IPS-NIHi11 (cell line): ENCODE data around the gene AMIGO3.
A peak's percentile ranks its signal among the peaks of the same experiment; 100 is the strongest.
"Not testable (repeated sequence)": the region's sequence is repeated elsewhere in the genome, so short reads cannot be mapped to it uniquely, and the experiment has no call there.

ENCODE experiments used
- DNase-seq: peaks from one replicate; pipeline ENCODE4 v3.0.0; 2012; ENCODE audit warnings: mixed read lengths, low spot score

The AMIGO3 gene

DNA sequence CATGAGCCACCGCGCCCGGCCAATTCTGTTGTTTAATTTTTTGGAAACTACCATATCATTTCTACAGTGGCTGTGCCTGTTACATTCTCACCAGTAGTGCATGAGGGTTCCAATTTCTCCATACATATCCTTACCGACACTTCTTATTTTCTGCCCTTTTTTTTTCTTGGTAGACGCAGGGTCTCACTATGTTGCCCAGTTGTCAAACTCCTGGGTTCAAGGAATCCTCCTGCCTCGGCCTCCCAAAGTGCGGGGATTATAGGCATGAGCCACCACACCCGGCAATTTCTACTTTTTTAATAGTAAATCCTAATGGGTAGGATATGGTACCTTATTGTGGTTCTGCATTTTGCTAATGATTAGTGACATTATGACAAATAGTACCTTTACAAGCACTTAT, 9.6 kb downstream of the AMIGO3 start:
- no peak for DNase-seq

DNA sequence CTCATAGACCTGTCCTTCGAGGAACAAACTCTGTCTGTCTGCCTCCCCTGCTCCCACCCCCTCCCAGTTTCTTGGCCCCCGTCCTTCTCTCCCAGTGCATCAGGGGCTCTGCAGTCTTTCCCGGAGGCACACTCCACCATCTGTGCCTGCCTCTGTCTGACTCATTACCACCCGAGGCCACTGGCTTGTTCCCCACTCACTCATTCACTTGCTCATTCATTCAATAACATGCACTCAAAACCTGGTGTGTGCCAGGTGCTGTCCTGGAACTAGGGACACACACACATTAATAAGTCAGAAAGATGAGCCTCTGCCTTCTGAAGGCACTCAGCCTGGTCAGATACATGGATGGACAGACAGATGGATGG, 12.4 kb downstream of the AMIGO3 start:
- DNase-seq, result no peak

DNA sequence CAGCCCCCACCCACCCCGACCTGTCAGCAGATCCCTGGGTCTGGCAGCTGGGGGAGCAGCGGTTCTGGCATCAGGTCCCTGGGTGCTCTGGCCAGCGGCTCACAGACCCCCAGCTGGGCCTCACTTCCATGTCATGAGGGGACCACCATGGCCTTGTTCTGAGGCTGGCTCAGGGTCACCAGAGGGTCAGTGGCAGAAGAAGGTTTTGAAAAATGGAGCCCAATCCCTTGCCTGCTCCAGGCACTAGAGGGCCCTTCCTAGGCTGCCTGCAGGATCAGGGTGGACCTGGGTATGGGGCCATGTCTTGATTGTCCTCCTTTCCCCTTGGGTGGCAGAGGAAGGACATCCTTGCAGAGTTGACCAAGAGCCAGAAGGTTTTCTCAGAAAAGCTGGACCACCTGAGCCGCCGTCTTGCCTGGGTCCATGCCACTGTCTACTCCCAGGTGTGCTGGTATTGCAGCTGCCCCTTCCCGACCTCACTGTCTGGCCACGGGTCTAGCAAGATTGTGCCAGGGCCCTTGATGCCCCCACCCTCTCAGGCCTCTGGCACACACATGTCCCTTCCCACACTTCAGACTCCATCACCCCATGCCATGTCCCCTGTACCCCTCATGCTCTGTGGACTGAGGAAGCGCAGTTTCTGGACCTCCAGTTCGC, 12.9 kb downstream of the AMIGO3 start:
- no peak for DNase-seq

DNA sequence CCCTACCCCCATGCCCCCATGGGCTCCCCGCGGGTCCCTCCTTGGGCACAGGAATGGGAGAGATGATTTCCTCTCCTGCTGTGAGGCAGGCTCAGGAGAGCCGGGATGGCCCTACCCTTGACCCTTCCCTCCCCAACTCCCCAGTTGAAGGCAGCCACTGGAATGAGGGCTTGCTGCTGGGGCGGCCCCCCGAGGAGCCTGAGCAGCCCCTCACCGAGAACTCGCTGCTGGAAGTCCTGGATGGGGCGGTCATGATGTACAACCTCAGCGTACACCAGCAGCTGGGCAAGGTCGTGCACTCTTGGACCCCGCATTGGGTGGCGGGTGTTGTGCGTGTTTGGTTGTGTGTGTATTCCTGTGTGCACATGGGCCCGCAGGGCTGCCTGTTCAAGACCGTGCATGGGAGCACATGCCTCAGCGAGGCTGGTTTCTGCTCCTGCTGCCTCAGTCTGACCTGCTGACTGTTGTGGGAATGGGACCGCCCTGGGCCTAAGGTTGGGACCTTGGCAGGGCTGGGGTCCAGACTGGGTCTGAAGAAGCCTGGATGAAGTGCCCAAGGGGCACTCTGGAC, 14.0 kb downstream of the AMIGO3 start:
- DNase-seq, result no peak

DNA sequence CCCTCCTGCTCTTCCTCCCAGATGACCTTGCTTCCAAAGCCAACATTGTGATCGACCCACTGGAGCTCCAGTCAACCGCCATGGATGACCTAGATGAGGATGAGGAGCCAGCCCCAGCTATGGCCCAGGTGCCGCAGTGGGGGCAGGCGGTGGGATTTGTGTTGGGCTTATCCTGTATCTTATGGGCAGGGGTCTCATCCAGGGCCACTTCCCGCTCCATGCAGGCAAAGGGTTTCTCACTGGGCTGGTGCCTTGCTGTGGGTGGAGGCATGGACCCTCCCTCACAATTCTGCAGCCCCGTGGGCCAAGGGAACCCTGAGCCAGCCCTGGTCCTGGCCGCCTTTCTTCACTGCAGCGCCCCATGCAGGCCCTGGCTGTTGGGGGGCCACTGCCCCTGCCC, 14.9 kb downstream of the AMIGO3 start:
- no peak for DNase-seq

DNA sequence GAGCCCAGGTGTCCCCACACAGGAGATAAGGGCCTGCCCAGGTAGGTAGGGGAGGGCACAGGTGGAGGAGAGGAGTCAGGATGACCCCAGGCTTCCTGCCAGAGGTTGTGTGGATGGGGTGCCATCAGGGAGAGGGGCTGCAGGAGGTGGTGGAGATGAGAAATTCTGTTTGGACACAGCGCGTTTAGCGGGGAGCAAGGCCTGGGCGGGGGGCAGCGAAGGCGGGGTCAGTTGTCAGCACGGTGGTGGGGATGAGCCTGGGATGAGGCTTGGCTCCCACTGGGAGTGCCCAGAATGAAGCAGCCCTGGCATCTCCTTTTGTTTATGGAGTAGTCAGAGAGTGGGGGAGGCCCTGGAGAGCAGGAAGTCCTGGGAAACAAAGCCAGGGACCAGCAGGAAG, 15.5 kb downstream of the AMIGO3 start:
- no peak for DNase-seq

DNA sequence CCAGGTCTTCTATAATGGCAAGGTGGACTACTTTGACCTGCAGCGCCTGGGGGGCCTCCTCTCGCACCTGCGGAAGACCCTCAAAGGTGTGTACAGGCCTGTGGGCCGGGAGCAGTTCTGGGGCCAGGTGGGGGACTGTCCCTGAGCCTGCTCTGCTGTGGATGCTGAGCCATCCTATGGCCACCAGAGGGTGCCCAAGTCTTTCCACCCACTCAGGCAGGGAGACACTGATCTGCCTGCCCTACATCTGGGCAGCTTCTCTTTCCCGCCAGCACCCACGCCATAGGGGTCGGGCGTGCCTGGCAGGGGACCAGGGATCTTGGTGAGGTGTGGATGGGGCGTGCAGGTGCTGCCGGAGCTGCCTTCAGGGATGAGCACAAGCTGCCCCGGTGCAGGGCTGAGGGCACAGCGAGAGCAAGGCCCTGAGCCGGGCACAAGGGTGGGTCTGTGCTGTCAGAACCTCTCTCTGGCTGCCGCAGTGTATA, 16.0 kb downstream of the AMIGO3 start:
- peak; percentile 94 for DNase-seq

DNA sequence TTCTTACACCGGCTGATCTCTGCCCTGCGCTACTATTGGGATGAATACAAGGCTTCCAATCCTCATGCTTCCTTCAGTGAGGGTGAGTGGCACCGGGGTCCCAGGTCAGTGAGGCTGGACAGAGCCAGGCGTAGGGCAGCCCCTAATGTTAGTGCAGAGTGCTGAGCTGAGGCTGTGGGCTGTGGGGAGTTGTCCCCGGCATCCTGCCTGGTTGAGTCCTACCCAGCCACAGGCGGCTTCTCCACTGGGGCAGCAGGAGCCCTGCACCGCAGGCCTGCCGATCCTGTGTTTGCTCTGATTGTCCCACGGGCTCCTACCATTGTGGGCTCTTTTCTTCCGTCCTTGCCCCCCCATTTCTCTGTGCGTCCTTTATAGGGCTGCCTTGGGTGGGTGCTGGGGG, 16.8 kb downstream of the AMIGO3 start:
- no peak for DNase-seq

DNA sequence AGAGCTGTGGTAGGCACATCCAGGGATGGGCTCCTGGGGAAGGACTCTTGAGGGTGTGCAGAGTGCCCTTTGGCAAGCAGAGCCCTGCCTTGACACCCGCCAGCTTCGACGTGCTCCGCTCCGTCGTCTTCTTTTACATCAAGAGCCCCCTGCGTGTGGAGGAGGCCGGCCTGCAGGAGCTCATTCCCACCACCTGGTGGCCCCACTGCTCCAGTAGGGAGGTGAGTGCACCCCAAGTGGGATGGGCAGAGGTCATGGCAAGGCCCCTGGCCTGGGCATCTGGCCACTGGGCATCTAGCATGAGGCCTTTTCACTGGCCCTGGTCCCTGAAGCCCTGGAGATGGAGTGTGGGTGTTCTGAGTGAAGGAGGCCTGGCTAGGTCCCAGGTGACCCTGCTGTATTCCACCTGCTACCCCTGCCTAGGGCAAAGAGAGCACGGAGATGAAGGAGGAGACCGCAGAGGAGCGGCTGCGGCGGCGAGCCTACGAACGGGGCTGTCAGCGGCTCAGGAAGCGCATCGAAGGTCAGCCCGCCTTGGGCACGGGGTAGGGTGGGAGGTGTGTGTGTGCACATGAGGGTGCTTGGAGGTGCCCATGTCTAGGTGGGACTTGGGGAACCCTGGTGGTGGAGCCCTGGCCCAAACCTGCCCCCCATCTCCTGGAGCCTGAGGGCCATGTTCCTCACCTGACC, 18.0 kb downstream of the AMIGO3 start:
- peak; percentile 81 for DNase-seq

DNA sequence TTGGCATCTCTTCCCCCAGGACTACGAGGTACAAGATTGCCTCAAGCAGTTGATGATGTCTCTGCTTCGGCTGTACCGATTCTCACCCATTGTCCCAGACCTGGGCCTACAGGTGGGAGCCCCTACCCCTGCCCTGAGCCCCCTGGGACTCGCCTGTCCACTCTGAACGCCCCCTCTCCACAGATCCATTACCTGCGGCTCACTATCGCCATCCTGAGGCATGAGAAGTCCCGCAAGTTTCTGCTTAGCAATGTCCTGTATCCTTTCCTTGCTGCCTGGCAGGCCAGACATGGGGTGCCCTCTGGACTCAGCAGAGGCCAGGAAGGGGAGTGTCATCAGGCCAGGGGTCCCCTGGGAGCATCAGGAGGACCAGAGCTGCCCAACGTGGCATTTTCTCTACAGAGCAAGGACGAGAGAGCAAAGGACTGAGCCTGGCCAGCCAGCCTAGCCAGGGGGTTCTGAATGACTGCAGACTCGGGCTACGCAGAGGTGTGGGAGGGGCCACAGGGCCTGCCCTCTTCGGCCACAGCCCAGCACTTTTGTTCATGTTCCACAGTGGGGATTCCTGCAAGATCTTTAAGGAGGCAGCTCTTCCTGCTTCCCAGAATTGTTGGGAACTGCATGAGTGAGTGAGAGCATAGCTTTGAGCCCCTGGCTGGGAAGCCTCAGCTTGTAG, 18.9 kb downstream of the AMIGO3 start:
- DNase-seq, result peak; percentile 62

DNA sequence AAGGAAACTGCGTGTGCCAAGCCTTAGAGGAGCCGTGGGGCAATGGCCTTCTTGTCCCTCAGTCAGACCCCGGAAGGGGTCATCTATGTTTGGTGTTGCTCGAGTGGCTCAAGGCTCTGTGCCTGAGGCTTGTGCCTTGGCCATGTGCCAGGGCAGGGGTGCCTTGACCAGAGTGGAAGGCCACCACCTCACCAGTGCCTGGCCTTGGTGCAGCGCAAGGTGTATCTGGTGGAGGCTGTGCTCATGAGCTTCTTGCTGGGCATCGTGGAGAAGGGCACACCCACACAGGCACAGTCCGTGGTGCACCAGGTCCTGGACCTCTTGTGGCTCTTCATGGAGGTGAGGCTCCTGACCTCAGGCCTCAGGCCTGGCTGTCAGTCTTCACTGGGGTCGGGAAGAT, 19.5 kb downstream of the AMIGO3 start:
- no peak for DNase-seq

DNA sequence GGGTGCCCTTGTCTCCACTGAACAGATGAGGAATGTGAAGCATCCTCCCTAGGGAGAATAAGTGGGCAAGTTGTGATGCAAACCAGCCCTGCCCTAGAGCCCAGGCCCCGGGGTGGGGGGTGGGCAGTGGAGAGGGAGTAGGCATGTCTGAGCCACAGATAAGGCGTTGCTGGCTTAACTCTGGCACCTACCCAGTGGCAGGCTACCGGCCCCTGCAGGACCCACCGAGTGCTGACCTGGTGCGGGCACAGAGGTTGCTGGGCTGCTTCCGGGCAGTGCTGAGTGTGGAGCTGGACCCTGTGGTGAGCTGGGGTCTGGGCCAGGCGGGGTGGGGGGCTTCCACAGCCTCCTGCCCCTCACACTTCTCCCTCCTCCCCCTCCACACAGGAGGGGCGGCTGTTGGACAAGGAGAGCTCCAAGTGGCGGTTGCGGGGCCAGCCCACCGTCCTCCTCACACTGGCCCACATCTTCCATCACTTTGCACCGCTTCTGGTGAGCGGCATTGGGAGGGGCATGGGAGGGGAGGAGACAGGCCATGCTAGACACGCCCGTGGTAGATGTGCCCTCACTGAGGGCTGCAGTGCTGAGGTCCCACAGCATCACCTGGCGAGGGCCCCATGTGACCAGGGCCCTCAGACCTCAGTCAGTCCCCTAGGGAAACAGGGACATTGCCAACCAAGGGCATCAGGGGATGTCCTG, 20.1 kb downstream of the AMIGO3 start:
- no peak for DNase-seq

DNA sequence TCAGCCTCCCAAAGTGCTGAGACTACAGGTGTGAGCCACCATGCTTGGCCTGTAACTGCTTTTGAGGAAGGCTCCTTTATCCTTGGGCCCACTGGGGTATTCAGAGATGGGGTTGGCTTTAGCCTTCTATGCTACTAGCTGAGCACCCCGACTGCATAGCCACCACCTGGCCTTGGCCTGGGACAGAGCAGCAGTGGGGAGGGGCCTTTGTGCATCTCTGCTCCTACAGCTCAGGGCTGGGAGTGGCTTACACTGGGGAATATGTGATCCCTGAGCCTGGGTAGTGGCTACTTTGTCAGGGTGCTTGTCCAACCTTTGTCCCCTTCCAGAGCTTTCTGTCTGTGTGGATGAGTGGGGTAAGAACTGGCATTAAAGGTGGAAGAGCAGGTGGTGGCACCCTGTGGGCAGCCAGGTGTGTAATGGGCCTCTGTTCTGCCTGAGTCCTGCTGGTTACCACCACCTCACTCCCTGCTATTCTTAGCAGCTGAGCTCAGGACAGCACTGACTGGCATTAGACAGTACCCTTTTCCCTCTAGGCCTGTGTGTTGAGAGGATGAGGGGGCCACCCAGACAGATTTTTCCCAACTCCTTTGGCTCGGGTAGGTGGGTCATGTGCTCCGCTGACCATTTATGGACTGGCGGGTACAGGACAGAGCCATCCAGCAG, 24.0 kb downstream of the AMIGO3 start:
- DNase-seq, result not testable (repeated sequence)

DNA sequence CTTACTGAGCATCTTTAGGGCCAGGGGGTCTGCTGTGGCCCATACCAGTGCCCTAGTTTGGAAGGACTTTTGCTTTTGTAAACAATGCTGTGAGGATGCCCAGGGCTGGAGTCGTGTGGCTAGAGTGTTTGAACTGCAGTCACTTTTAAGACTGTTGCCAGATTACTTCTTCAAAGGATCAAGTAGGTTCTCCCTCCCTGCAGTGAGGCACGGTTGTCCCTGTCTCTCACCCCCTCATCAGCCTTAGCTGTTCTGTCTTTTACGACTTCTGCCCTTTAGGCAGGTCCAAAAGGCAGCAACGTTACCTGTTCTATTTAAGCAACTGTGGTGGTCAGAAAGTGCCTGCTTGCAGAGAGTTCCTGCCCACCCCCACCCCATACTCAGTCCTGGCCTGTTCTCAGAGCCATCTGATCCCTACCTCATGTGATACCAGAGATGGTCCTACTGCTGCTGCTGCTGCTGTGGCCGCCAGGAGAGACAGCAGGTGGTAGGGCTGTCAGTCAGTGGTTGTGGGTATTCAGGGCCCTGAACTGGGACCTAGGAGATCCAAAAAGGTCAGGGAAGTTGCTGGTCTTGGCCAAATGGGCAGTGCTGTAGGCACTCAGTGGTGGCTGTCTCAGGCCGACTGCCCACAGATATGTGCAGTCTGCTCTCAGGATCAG, 24.9 kb downstream of the AMIGO3 start:
- DNase-seq, result not testable (repeated sequence)

DNA sequence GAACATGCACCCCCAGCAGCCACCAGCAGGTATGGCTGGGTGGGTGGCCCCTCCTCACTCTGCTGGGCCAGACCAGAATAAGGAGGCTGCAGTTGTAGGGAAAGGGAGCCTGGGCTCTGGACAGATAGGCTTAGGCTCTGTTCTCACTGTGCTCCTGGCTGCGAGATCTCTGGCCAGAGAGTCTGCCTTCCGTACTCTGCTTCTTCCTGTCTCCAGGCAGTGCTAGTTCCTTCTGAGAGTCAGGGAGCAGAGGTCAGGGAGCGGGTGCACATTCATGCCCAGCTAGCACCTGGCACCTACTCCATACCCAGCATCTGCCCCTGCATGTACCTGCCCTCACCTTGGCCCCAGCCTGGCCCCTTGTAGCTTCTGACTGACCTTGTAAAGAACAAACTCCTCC, 28.0 kb downstream of the AMIGO3 start:
- not testable (repeated sequence) for DNase-seq

DNA sequence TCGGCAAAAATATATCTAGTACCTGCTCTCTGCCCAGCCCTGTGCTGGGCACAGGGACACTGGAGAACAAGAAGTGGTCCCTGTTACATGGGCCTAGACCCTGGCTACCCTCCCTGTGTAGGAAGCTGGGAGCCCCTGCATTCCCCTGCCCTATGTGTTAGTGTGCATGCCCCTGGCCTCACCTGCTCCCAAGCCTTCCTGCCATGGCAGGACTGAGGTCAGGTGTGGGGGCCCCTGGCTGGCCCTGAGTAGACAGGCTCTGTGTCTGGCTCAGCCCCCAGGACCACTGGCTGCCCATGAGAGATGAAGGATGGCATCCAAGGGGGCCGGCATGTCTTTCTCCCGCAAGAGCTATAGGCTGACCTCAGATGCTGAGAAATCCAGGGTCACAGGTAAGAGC, 28.6 kb downstream of the AMIGO3 start:
- not testable (repeated sequence) for DNase-seq

DNA sequence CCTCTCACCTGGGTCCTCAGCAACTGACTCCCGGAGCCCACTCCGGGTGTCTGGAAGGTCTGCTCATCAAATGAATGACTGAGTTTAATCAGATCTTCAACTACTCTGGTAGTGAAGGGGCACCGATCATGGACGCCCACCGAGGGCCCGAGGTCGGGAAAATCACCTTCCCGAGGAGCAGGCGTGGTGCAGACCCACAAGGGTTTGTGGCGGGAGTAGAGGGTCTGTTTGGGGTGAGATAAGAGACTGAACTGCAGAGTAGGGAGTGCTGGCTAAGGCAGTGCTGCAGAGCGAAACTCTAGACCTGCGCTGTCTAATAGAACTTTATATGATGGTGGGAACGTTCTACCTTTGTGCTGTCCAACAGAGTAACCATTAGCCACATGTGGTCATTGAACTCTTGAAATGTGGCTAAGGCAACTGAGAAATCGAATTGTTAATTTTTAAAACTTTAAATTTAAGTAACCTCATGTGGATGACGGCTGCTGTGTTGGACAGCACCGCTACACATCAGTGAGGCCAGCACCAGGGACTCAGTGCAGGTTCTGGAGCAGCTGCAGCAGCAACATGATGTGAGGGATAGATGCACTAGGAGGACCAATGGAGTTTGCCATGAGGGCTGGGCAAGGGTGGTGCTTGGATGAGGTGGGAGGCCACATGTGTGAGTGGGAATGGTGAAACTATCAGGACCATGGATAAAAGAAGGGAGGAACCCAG, 29.4 kb downstream of the AMIGO3 start:
- not testable (repeated sequence) for DNase-seq

DNA sequence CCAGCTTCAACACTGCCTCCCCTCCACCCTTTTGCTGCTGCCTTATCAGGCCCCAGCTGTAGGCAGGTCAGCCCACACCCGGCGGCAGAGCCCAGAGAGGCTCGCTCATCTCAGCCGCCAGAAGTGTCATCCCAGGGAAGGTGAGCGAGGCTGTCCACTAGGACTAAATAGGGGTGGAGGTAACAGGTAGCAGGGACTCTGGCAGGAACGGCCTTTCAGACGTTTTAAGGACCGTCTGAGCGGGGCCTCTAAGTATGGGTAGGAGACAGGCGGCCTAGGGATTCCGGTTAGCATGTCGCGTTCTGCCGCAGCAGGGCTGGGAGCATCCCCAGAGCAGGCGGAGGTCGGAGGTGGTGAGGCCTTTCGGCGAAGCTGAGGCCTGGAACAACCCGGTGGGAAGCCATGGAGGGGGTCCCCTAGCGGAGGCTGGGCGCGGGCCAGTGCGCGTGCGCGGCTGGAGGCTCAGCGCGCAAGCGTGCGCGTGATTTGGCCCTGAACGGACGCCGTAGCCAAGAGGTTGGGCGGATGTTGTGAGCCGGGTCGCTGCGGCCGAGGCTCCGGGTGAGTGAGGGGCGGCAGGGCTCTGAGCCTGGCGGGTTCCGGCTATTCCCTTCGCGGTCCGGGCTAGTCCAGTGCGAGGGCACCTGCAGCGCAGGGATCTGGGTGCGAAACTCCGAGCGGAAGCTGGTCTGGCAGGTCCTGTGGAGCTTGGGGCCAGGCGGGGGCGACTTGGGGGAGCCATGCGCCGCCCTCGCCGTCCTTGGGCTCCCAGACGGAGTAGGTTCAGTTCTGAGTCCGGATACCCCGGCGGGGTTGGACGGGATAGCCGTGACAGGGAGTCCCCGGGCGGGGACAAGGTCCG, 30.2 kb downstream of the AMIGO3 start, which contains the start of the genes MST1 and RNF123:
Gene MST1, minus strand, starts transcription at position 429 of the 862 bp plus-strand sequence. CDS start 783 bp downstream, outside the sequence.
Gene RNF123, plus strand, starts transcription at position 512 of the 862 bp plus-strand sequence. CDS start 1,609 bp downstream, outside the sequence.
- DNase-seq, result peak; percentile 95
